UCSD-AML1 (cell line): ENCODE measurements around the gene MERTK.
A peak's percentile ranks its signal among the peaks of the same experiment; 100 is the strongest.
"Not testable (repeated sequence)": the region's sequence is repeated elsewhere in the genome, so short reads cannot be mapped to it uniquely, and the experiment has no call there.

Source experiments
- DNase-seq: peaks from one replicate; lab custom pipeline; 2025; ENCODE audit not compliant: unreplicated experiment; lab: John Stamatoyannopoulos, UW

Gene MERTK

DNA sequence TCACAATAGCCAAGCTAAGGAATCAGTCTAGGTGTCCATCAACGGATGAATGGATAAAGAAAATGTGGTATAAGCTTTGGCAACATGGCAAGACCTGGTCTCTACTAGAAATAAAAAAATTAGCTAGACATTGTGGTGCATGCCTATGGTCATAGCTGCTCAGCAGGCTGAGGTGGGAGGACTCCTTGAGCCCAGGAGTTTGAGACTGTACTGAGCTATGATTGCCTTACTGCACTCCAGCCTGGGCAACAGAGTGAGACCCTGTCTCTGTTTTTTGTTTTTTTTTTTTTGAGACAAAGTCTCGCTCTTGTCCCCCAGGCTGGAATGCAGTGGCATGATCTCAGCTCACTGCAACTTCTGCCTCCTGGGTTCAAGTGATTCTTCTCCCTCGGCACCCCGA is 11.6 kb downstream of the MERTK start:
- not testable (repeated sequence) for DNase-seq

DNA sequence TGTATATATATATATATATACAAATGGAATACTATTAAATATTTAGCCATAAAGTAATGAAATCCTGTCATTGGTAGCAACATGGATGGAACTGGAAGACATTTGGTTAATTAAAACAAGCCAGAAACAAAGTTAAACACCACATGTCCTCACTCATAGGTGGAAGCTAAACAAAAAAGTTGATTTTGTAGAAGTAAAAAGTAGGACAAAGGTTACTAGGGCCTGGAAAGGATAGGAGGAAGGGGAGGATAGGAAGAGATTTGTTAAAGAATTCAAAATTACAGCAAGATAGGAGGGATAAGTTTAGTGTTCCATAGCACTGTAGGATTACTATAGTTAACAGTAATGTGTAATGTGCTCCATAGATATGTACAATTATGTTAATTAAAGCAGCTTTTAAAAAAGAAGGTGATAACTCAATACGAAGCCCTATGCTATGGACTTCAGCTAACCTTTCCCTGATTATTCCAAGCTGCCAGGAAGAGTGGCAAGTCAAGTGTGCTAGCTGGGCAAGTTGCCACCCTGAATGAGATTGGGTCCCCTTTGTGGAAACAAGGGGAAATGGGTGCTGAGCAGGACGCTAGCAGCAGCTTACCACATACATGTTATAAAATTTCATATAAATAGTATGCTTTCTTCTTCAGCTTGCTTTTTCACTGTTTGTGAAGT is 12.3 kb downstream of the MERTK start:
- DNase-seq: no peak

DNA sequence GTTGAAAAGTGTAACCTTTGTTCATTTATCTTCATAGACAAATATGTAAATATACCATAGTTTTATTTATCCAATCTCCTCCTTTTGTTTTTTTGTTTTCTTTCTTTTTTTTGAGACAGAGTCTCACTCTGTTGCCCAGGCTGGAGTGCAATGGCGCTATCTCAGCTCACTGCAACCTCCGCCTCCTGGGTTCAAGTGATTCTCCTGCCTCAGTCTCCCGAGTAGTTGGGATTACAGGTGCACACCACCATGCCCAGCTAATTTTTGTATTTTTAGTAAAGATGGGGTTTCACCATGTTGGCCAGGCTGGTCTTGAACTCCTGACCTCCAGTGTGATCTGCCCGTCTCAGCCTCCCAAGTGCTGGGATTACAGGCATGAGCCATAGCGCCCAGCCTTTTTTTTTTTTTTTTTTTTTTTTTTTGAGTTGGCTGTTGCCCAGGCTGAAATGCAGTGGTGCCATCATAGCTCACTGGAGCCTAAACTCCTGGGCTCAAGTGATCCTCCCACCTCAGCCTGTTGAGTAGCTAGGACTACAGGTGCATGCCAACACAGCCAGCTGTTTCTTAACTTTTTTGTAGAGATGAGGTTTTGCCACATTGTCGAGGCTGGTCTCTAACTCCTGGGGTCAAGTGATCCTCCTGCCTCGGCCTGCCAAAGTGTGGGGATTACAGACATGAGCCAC is 13.0 kb downstream of the MERTK start:
- not testable (repeated sequence) for DNase-seq

DNA sequence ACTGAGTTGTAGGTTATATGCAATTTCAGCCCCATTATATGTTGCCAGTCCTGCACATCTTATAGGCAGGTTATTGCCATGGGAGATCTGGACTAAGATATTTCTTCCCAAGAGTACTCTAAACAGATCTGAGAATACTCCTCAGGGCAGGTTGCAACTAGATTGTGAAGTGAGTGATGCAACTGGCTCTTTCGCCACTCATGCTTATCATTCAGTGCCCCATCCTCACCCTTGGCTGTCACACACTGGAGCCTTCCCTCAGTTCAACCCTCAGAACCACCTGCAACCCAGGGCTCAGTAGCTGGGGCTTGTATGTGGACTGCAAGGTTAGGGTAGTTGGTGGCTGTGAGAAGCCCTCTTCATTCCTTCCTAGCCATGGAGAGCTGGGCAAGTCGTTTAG is 14.1 kb downstream of the MERTK start:
- DNase-seq: no peak

DNA sequence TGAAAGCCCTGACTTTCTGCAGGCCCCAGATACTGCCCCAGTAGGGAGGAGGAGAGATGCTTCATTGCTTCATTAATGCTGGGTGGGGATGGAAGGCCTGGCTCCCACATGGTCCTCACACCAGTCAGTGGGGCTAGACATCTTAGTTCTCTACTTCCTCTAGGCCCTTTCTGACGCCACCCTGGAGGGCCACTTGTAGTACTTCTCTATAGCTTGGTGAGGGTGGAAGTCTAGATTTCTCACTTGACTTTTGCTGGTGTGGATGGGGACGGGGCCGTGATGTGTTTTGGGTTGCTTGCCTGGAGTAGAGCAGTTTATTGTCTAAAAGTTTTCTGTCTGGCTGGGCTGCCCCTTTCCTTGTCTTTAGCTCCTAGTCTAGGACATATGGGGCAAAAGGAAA is 18.7 kb downstream of the MERTK start:
- no peak for DNase-seq

DNA sequence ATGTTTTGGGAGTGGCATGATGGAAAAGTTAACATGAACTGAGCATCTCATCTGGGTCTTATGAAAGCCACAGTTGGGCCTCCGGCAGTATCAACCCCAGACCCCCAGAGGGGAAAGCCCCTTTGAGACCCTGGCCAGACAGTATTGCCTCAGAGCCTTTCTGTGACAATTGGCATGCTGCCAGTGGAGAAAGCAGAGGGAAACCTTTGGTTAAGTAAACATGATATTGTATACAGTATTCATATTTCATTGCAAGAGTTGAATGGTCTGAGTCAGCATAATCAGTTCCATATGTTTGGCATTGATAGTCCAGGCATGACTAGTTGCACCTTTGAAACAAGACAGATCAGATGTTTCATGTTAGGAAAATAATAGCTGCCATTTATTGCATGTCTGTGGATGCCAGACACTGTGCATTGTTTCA is 20.0 kb downstream of the MERTK start:
- DNase-seq: no peak

DNA sequence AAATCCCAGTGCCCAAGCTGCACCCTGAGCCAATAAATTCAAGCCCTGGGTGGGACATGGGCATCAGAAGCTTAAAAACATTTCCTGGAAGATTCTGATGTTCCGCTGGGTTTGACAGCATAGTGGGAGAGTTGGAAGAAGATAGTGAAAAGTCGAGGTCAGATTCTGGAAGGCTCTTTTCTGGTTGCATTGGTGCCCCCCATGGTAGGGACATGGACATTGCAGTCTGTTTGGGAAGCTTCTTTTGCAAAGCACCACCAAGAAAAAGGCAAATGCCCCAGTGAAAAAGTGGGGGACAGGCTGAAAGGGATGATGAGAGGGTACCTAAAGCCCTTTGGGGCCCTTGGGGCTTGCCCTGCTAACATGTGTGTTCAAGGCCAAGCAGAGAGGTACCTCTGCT is 21.0 kb downstream of the MERTK start:
- no peak for DNase-seq

DNA sequence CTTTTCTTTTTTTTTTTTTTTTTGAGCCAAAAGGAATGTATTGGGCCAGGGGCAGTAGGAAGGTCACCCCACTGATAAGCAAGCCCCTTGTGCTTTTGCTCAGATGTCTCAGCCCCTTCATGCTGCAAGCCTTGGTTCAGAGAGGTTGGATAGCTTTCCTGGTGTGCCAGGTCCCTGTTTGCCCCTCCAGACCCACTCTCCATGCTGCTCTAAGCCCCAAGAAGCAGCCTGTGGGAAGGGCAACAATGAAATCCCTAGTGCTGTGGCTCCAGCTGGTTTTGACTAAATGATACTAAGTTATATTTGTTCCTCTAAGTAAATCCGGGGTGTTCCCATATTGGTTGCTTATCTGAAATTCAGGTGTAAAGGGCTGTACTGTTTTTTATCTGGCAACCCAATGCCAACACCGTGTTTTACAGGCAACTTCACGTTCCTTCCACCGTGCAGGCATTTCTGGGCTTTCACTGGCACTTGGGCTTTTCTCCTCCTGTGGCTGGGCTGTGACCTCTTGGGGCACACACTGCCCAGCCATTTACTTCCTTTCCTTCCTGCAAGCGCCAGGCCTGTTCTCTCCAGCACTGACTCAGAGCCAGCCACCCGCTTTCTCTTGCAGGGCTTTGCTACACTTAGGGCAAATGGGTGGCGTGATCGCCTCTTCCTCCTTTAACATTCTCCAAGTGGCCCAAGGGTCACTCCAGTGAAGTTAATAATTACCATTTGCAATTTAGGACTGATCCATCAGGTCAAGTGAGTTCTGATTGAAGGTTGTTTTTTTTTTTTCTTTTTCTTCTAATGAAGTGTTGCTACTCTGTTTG is 21.6 kb downstream of the MERTK start:
- peak; percentile 59 for DNase-seq

DNA sequence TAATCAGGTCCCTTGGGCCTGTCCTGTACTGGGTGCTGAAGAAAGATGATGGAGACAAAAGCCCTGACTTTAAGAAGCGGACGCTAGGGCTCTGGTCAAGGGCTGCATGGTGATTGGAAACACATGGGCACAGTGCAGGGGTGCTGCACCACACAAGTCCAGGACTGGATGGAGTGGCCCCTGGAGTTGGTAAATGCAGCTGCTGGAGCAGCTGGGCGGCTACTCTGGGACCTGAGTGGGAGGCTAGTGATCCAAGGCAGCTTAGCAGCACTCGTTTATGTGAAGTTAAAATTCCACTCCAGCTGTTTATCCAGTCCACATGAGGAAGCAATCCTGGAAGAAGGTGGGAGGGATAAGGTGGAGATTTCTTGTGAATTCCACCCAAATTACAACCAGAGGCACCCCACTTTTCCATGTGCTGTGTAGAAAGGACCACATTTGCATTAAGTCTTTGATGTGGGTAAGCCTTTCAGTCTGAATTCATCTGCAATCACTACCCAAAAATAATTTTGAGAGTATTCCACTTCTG is 24.9 kb downstream of the MERTK start:
- DNase-seq: no peak

DNA sequence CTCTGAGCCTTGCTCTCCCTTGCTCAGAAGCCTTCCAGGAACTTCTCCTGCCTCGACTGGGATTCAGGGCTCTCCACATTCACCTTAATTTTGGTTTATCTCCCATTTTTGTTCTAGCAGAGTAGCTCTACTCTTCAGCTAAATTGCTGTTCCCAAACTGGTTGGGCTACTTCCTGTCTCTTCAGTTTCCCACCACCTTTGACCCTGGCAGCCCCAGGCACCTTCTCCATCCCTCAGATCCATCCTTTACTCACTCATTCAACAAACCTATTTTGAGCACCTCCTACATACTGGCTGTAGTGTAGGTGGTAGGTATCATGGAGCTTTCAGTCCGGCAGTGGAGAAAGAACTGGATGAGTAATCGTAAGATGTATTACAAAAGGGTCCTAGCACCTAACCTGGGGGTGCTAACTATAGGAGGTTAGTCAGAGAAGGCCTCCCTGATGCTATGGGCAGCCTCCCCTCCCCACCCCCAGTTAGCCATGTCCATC is 26.3 kb downstream of the MERTK start:
- no peak for DNase-seq

DNA sequence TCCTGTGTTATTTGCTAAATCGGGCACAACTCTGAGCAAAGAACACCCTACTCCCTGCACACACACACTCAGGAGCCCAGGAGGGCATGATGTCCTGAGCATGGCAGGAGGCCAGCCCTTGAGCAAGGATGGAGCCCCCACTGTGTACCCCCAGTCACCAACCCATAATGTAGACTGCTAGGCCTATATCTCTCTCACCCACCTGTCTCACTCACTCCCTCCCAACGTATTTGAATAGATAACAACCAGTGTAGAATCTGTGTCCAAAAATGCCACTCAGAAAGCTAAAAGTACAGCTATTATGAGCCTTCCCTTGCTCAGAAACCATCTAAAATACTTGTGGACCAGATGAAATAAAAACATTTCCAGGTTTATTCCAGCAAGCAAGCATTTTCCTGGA is 29.3 kb downstream of the MERTK start:
- DNase-seq: no peak

DNA sequence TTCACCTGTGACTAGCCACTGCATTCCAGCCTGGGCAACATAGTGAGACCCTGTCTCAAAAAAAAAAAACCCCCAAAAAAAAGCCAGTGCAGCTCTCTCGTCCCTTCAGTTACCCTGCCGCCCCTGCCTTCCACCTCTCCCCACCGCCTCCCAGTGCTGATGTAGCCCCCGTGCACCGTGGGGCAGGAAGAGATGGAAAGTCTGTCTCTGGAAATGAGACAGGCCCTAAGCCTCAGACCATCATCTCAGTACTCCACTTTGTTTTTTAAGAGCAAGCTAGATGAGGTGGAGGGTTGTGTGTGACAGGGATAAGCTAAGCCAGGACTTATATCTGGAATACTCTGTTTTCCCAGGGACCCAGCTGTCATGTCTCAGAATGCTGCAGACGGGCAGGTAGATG is 32.0 kb downstream of the MERTK start:
- no peak for DNase-seq

DNA sequence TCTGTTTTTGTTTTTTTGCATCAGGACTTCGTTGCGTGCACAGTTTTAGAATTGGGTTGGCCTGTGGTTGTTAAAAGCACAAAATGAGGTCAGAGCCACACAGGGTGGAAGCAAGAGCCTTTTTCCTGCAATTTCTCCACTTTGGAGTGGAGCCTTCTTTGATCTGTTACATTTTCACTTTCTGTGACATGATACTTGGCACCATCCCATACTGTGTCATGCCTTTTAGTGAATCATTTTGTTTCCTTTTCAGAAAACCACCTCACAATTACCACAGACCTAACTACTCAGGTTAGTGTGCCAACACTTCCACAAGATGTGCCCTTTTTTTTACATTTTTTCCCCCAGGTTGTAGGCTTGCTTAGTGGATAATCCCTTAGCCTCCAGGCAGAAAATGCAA is 32.5 kb downstream of the MERTK start:
- DNase-seq: no peak

DNA sequence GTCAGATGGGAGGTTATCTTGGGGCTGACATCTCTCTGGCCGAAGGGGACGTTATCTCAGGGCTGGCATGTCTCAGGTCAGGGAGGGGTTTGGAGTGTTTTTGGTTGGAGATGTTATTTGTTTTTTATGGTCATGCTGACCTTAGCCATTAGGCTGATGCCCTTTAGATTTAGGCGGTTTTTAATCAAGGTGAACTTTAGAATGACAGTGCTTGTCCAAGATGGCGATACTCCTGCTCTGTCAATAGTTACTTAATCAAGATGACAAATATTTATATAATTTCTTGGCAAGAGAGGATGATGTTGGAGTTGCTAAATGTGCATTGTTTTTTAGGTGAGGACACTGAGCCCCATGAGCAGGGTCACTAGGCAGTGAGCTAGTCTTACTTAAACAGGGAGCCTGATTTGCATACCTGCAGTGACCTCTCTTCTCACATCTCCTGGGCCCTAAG is 34.5 kb downstream of the MERTK start:
- no peak for DNase-seq

DNA sequence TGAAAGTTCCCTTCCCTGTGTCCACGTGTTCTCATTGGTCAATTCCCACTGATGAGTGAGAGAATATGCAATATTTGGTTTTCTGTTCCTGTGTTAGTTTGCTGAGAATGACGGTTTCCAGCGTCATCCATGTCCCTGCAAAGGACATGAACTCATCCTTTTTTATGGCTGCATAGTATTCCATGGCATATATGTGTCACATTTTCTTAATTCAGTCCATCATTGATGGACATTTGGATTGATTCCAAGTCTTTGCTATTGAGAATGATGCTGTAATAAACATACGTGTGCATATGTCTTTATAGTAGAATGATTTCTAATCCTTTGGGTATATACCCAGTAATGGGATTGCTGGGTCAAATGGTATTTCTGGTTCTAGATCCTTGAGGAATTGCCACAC is 35.5 kb downstream of the MERTK start:
- not testable (repeated sequence) for DNase-seq

DNA sequence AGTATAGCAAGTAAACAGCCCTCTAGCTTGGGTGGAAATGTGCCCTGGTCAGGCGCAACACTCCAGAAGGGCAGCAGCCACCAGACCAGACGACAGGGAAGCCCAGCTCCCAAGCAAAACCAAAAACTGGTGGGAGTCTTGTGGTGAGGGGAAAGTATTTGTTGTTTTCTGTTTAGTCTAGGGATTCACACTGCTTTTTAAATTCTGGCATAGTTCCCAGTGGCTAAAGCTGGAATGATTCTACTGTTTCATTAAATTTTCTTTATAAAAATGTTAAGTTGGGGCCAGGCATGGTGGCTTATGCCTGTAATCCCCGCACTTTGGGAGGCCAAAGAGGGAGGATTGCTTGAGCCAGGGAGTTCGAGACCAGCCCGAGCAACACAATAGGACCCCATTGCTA is 38.5 kb downstream of the MERTK start:
- no peak for DNase-seq

DNA sequence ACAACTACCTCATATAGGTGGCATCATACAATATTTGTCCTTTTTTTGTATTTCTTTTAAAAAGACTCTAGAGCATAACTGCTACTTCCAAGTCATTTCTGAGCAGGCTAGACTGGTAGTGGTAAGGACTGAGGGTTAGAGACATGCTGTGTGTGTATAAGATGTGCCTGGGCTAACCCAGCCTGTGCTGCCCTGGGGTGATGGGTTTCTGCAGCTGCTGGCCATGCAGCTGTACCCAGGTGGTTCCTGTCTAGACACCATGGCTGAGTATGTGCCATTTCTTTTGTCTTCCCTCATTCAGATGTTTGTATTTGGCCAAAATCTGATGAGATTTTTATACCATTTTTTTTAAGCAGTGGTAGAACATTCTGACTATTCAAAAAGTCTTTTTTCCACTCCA is 40.0 kb downstream of the MERTK start:
- DNase-seq: no peak

DNA sequence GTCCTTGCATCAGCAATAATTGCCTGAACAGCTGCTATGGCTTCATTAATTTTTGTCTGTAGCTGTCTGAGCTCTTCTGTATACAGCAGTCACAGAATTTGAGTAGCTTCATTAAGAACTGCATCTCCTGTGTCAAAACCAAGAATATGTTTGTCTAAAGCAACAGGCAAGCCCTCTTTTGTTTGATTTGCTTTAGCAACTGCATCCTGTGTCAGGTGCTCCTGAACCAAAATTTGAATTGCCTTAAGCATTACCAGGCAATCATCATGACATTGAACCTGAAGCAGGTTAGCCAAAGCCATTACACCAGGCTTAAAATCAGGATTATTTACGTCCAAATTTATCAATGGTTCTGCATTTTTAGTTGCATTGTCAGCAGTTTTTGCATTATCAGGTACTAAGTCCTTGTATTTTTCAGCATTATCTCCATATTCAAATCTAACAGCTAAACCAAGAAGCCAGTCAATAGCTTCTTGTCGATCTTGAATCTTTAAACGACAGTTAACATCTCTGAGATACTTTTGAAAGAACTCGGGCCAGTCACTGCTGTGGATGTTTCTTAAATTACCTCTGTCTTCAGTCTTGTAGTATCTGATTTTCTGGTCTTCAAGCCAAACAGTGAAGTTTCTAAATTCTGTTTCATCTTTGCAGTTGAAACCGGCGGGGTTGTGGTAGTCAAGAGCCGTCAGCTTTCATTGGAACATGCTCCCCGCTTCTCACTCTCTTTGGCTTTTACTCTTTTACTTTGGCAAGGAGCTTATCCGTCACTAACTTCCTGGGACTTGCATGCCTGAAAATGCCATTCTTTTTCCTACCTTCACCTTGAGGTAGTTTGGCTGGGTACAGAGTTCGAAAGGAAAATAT is 42.2 kb downstream of the MERTK start:
- DNase-seq: no peak

DNA sequence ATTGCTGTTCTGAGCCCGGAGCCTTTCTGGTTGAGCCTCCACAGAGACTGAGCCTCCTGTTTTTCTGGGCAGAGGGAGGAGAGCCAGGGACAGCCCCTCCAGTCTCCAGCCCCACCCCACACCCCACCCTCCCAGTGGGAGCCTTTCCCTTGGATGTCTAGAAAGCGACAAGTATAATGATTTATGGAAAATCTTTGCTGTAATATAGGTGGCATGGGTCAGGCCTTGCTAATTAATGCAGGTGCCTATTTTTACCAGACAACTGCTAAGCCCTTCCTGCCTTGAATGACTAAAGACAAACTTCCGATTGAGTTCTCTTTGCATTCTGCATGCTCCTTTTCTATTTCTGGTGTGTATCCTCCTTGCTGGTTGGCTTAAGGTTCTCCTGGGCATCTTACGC is 43.1 kb downstream of the MERTK start:
- DNase-seq: no peak

DNA sequence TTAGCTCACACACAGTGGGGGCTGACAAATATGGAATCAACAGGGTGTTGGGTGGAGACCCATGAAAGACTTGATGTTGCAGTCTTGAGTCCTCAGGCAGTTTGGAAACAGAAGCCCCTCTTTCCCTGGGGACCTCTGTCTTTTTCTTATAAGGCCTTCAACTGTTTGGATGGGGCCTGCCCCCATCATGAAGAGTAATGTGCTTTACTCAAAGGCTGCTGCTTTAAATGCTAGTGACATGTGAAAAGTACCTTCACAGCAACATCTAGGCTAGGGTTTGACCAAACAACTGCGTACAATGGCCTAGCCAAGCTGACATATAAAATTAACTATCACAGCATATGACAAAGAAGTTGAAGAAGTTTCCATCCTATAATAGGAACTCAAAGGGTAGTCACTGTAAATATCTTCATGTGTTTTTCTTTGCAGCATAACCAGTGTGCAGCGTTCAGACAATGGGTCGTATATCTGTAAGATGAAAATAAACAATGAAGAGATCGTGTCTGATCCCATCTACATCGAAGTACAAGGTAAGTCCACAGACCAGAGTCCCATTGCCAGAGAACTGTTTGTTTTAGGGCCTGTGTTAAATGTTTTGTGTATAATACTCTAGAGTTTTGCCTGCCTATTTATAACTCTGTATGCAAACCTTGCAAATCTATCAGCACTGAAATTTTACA is 46.3 kb downstream of the MERTK start:
- no peak for DNase-seq
